Mesendoderm (in vitro differentiated cells): ENCODE data around the gene RBBP4.
"Not testable (repeated sequence)": the region's sequence is repeated elsewhere in the genome, so short reads cannot be mapped to it uniquely, and the experiment has no call there.

Experiments used
- DNase-seq: peaks from one replicate; pipeline ENCODE4 v3.0.0; 2013
- H2AK5ac ChIP-seq: 2 replicates; pipeline ENCODE4 v1.6.1; 2013; ENCODE audit warnings: low read length, inconsistent platforms
- H2BK120ac ChIP-seq: 2 replicates; pipeline ENCODE4 v1.6.1; 2013; ENCODE audit warnings: low read depth, mild to moderate bottlenecking, low read length, moderate library complexity, mixed read lengths
- H2BK15ac ChIP-seq: replicated peaks from 2 replicates; pipeline ENCODE4 v1.6.1; 2013; ENCODE audit warnings: low read depth, mild to moderate bottlenecking, moderate library complexity
- H2BK5ac ChIP-seq: 2 replicates; pipeline ENCODE4 v1.6.1; 2013; ENCODE audit warnings: low read length, inconsistent platforms
- H3K18ac ChIP-seq: 2 replicates; pipeline ENCODE4 v1.6.1; 2013; ENCODE audit warnings: mild to moderate bottlenecking, low read length, mixed read lengths
- H3K23ac ChIP-seq: one replicate; pipeline ENCODE4 v1.6.1; 2013; ENCODE audit warnings: low read length
- H3K27ac ChIP-seq: 2 replicates; pipeline ENCODE4 v1.5.1; 2013; ENCODE audit warnings: low read depth, mild to moderate bottlenecking, inconsistent platforms, low read length, moderate library complexity
- H3K27me3 ChIP-seq: 2 replicates; pipeline ENCODE4 v1.6.1; 2013; ENCODE audit warnings: low read length, control low read depth, mild to moderate bottlenecking, inconsistent platforms; ENCODE audit not compliant: insufficient read depth, poor library complexity
- H3K36me3 ChIP-seq: 2 replicates; pipeline ENCODE4 v1.6.1; 2013; ENCODE audit warnings: low read length, inconsistent platforms; ENCODE audit not compliant: control insufficient read depth, insufficient read depth
- H3K4ac ChIP-seq: one replicate; pipeline ENCODE4 v1.6.1; 2013; ENCODE audit warnings: low read depth, mild to moderate bottlenecking, low read length, moderate library complexity
- H3K4me1 ChIP-seq: 2 replicates; pipeline ENCODE4 v1.6.1; 2013; ENCODE audit warnings: low read depth, low read length, inconsistent platforms; ENCODE audit not compliant: control insufficient read depth
- H3K4me2 ChIP-seq: 2 replicates; pipeline ENCODE4 v1.6.1; 2013; ENCODE audit warnings: low read length
- H3K4me3 ChIP-seq: 2 replicates; pipeline ENCODE4 v1.5.1; 2013; ENCODE audit warnings: mild to moderate bottlenecking, low read length
- H3K56ac ChIP-seq: one replicate; pipeline ENCODE4 v1.6.1; 2013; ENCODE audit warnings: low read length
- H3K79me1 ChIP-seq: 2 replicates; pipeline ENCODE4 v1.6.1; 2013; ENCODE audit warnings: low read length, inconsistent platforms
- H3K79me2 ChIP-seq: 2 replicates; pipeline ENCODE4 v1.6.1; 2013; ENCODE audit warnings: mild to moderate bottlenecking, low read length; ENCODE audit not compliant: control insufficient read depth, insufficient read depth
- H3K9ac ChIP-seq: 2 replicates; pipeline ENCODE4 v1.6.1; 2013; ENCODE audit warnings: low read length, inconsistent platforms
- H4K5ac ChIP-seq: one replicate; pipeline ENCODE4 v1.6.1; 2013; ENCODE audit warnings: low read length
- H4K8ac ChIP-seq: one replicate; pipeline ENCODE4 v1.6.1; 2013; ENCODE audit warnings: low read depth, mild to moderate bottlenecking, control low read depth, low read length, moderate library complexity
- WGBS: extraction: QIAGEN DNeasy Blood & Tissue Kit; methylation state at CpG from one replicate; pipeline ENCODE4 v1.1.7; 2013; ENCODE audit warnings: low lambda C conversion rate, missing lambda C conversion rate; ENCODE audit not compliant: insufficient coverage; ENCODE audit errors: extremely low coverage; 5-methylcytosine and 5-hydroxymethylcytosine counted together

The RBBP4 gene

GRCh38 chr1:32632829-32633228 lies 18.2 kb upstream of the RBBP4 start:
- Histone ChIP-seq H3K4me3 (no peak overlapping the region), H3K79me1 (peaks cover 2% of the 10 kb centered on the region), H4K5ac (no peak overlapping the region), H2BK120ac (no peak overlapping the region), H3K79me2 (peaks cover 5% of the 10 kb centered on the region), H4K8ac (no peak overlapping the region), H3K23ac (no peak overlapping the region), H2BK15ac (no peak overlapping the region), H3K27ac (no peak overlapping the region), H3K56ac (no peak overlapping the region), H2AK5ac (no peak overlapping the region), H3K9ac (no peak overlapping the region), H3K4me1 (no peaks in the 10 kb centered on the region), H3K27me3 (no peaks in the 10 kb centered on the region), H2BK5ac (no peak overlapping the region), H3K4ac (no peak overlapping the region), H3K4me2 (no peak overlapping the region), H3K18ac (no peak overlapping the region), H3K36me3 (no peaks in the 10 kb centered on the region)
- WGBS = no CpG with 5 or more reads among the region's 2 CpGs
- DNase-seq = no peak

GRCh38 chr1:32635508-32636277 lies 15.3 kb upstream of the RBBP4 start:
- Histone ChIP-seq H3K4ac (no peak overlapping the region), H3K56ac (no peak overlapping the region), H2BK5ac (no peak overlapping the region), H3K9ac (no peak overlapping the region), H3K18ac (no peak overlapping the region), H3K36me3 (no peaks in the 10 kb centered on the region), H4K5ac (no peak overlapping the region), H2AK5ac (no peak overlapping the region), H4K8ac (no peak overlapping the region), H3K27ac (no peak overlapping the region), H3K79me2 (peaks cover 10% of the 10 kb centered on the region), H3K4me1 (no peaks in the 10 kb centered on the region), H2BK120ac (no peak overlapping the region), H3K23ac (no peak overlapping the region), H3K79me1 (peaks cover 4% of the 10 kb centered on the region), H3K4me2 (no peak overlapping the region), H3K27me3 (no peaks in the 10 kb centered on the region), H3K4me3 (no peak overlapping the region), H2BK15ac (no peak overlapping the region)
- WGBS = no CpG with 5 or more reads among the region's 8 CpGs
- DNase-seq = no peak

GRCh38 chr1:32636914-32637645 lies 13.9 kb upstream of the RBBP4 start:
- Histone ChIP-seq H2AK5ac (no peak overlapping the region), H3K79me1 (peaks cover 4% of the 10 kb centered on the region), H3K4me3 (no peak overlapping the region), H3K4me2 (no peak overlapping the region), H3K4ac (no peak overlapping the region), H2BK15ac (no peak overlapping the region), H3K56ac (peak overlapping the region; percentile 7), H3K4me1 (no peaks in the 10 kb centered on the region), H3K18ac (no peak overlapping the region), H3K9ac (no peak overlapping the region), H2BK5ac (no peak overlapping the region), H4K8ac (no peak overlapping the region), H3K23ac (no peak overlapping the region), H4K5ac (no peak overlapping the region), H3K27ac (peak overlapping the region; percentile 57), H3K36me3 (no peaks in the 10 kb centered on the region), H3K79me2 (peaks cover 10% of the 10 kb centered on the region), H3K27me3 (no peaks in the 10 kb centered on the region), H2BK120ac (no peak overlapping the region)
- peak; percentile 10 for DNase-seq
- no CpG with 5 or more reads among the region's 16 CpGs for WGBS

- H3K4me3 ChIP-seq = no peak overlapping the region
- no peak overlapping the region for H2AK5ac ChIP-seq
- H3K27ac ChIP-seq = no peak overlapping the region
- H3K56ac ChIP-seq = no peak overlapping the region
- peaks cover 10% of the 10 kb centered on the region for H3K79me2 ChIP-seq
- H3K27me3 ChIP-seq = no peaks in the 10 kb centered on the region
- H3K4me1 ChIP-seq = no peaks in the 10 kb centered on the region
- H3K23ac ChIP-seq = no peak overlapping the region
- no peak overlapping the region for H3K4me2 ChIP-seq
- no peak overlapping the region for H2BK120ac ChIP-seq
- no peak overlapping the region for H3K18ac ChIP-seq
- DNase-seq = no peak
- no peak overlapping the region for H2BK5ac ChIP-seq
- H3K36me3 ChIP-seq = no peaks in the 10 kb centered on the region
- no peak overlapping the region for H3K4ac ChIP-seq
- WGBS = no CpG with 5 or more reads among the region's 1 CpG
- no peak overlapping the region for H4K8ac ChIP-seq
- peaks cover 4% of the 10 kb centered on the region for H3K79me1 ChIP-seq
- H3K9ac ChIP-seq = no peak overlapping the region
- H4K5ac ChIP-seq = no peak overlapping the region
- H2BK15ac ChIP-seq = no peak overlapping the region
Observed at GRCh38 chr1:32639489-32640075, 11.4 kb upstream of the RBBP4 start.

- not testable (repeated sequence) for H3K36me3 ChIP-seq, H2AK5ac ChIP-seq, H3K27ac ChIP-seq, H2BK120ac ChIP-seq, H3K18ac ChIP-seq, H4K8ac ChIP-seq, H3K4me3 ChIP-seq, H3K9ac ChIP-seq, H3K4me1 ChIP-seq, H3K4ac ChIP-seq, H3K27me3 ChIP-seq, H3K56ac ChIP-seq, H3K4me2 ChIP-seq, H3K79me1 ChIP-seq, H4K5ac ChIP-seq, H2BK15ac ChIP-seq, H2BK5ac ChIP-seq, H3K23ac ChIP-seq
- WGBS = no CpG with 5 or more reads among the region's 8 CpGs
- peak; percentile 13 for DNase-seq
- peaks cover 13% of the 10 kb centered on the region for H3K79me2 ChIP-seq
Observed at GRCh38 chr1:32642292-32642827, 8.6 kb upstream of the RBBP4 start.
